IMR-90 (cell line): Measurements from ENCODE around the gene ERCC3. TPM values are rescaled to one million over a fixed set of nuclear protein-coding genes. Genes with fewer than 3 reads are reported as not detected.
"Not testable (repeated sequence)": the region's sequence is repeated elsewhere in the genome, so short reads cannot be mapped to it uniquely, and the experiment has no call there.

ENCODE experiments used
- ATAC-seq: fragments of 200-7000 bp; cut with Tn5 transposase; 2 replicates; pipeline ENCODE4 v1.9.1; 2020; ENCODE audit warnings: low read depth, mild to moderate bottlenecking, moderate library complexity
- BruUV-seq: library from RNA; stranded (reverse); fragments of 400-500 nt; replicated peaks from 2 replicates; lab custom pipeline; 2021; lab: Mats Ljungman, UMichigan
- CTCF ChIA-PET: fragments of 300-600 bp; formaldehyde crosslinking; extraction: SDS; loops from one replicate; lab custom pipeline; 2021; ENCODE audit warnings: antibody characterized with exemption; lab: Yijun Ruan, JAX
- POLR2A ChIA-PET: fragments of 300-600 bp; sonication (Branson Sonifier 250); formaldehyde crosslinking; loops from one replicate; lab custom pipeline; 2022; ENCODE audit warnings: antibody characterized with exemption; ENCODE audit not compliant: unreplicated experiment; lab: Charles Lee
- DNase-seq: peaks from one replicate; pipeline ENCODE4 v3.0.0; 2013
- H2AFZ ChIP-seq: replicated peaks from 2 replicates; pipeline ENCODE3; 2013; ENCODE audit warnings: low read length, mild to moderate bottlenecking; ENCODE audit not compliant: poor library complexity
- H2AK5ac ChIP-seq: 2 replicates; pipeline ENCODE4 v1.6.1; 2013; ENCODE audit warnings: low read depth, low read length, inconsistent platforms
- H2AK9ac ChIP-seq: replicated peaks from 2 replicates; pipeline ENCODE3; 2013; ENCODE audit warnings: mild to moderate bottlenecking, low read depth, low read length, moderate library complexity; ENCODE audit not compliant: poor library complexity
- H2BK120ac ChIP-seq: 2 replicates; pipeline ENCODE4 v1.6.1; 2013; ENCODE audit warnings: low read depth, low read length, inconsistent platforms
- H2BK15ac ChIP-seq: 3 replicates; pipeline ENCODE4 v1.6.1; 2013; ENCODE audit warnings: low read depth, low read length, inconsistent platforms
- H2BK20ac ChIP-seq: 2 replicates; pipeline ENCODE4 v1.6.1; 2013; ENCODE audit warnings: low read depth, mild to moderate bottlenecking, inconsistent platforms, low read length, moderate library complexity
- H2BK5ac ChIP-seq: 2 replicates; pipeline ENCODE4 v1.6.1; 2013; ENCODE audit warnings: mild to moderate bottlenecking, low read depth, low read length, inconsistent platforms; ENCODE audit not compliant: poor library complexity, severe bottlenecking
- H3K14ac ChIP-seq: replicated peaks from 2 replicates; pipeline ENCODE4 v1.6.1; 2013; ENCODE audit warnings: low read depth, low read length, inconsistent platforms
- H3K18ac ChIP-seq: 2 replicates; pipeline ENCODE4 v1.6.1; 2013; ENCODE audit warnings: low read depth, low read length, control low read depth
- H3K23ac ChIP-seq: 2 replicates; pipeline ENCODE4 v1.6.1; 2013; ENCODE audit warnings: low read depth, low read length, inconsistent platforms
- H3K27ac ChIP-seq: 2 replicates; pipeline ENCODE4 v1.5.1; 2013; ENCODE audit warnings: mild to moderate bottlenecking, control low read depth, low read length; ENCODE audit not compliant: insufficient read depth
- H3K27me3 ChIP-seq: 2 replicates; pipeline ENCODE4 v1.6.1; 2013; ENCODE audit warnings: low read length; ENCODE audit not compliant: control insufficient read depth, insufficient read depth
- H3K36me3 ChIP-seq: 2 replicates; pipeline ENCODE4 v1.6.1; 2013; ENCODE audit warnings: low read length, mixed read lengths; ENCODE audit not compliant: control insufficient read depth, insufficient read depth
- H3K4ac ChIP-seq: 2 replicates; pipeline ENCODE4 v1.6.1; 2013; ENCODE audit warnings: low read depth, low read length, inconsistent platforms
- H3K4me1 ChIP-seq: 2 replicates; pipeline ENCODE4 v1.6.1; 2013; ENCODE audit warnings: low read length, mixed read lengths; ENCODE audit not compliant: control insufficient read depth, insufficient read depth
- H3K4me2 ChIP-seq: 2 replicates; pipeline ENCODE4 v1.6.1; 2013; ENCODE audit warnings: low read depth, mild to moderate bottlenecking, control low read depth, low read length, moderate library complexity
- H3K4me3 ChIP-seq: 2 replicates; pipeline ENCODE4 v1.5.1; 2013; ENCODE audit warnings: low read depth, mild to moderate bottlenecking, control low read depth, low read length, moderate library complexity; ENCODE audit not compliant: insufficient read depth
- H3K56ac ChIP-seq: 2 replicates; pipeline ENCODE4 v1.6.1; 2013; ENCODE audit warnings: low read length, inconsistent platforms; ENCODE audit not compliant: insufficient read depth; ENCODE audit errors: extremely low read depth
- H3K79me1 ChIP-seq, 2 experiments: 2 replicates each; pipeline ENCODE4 v1.6.1; 2013; ENCODE audit warnings: low read length in 2 of 2, inconsistent platforms in 1 of 2, low read depth in 1 of 2
- H3K9ac ChIP-seq: 2 replicates; pipeline ENCODE4 v1.6.1; 2013; ENCODE audit warnings: low read depth, low read length, control low read depth
- H3K9me1 ChIP-seq: 2 replicates; pipeline ENCODE4 v1.6.1; 2013; ENCODE audit warnings: low read length, inconsistent platforms; ENCODE audit not compliant: insufficient read depth
- H3K9me3 ChIP-seq: 2 replicates; pipeline ENCODE4 v1.6.1; 2013; ENCODE audit warnings: low read length; ENCODE audit not compliant: control insufficient read depth, insufficient read depth
- H4K20me1 ChIP-seq: 2 replicates; pipeline ENCODE4 v1.6.1; 2013; ENCODE audit warnings: low read length, inconsistent platforms; ENCODE audit not compliant: insufficient read depth
- H4K5ac ChIP-seq: 2 replicates; pipeline ENCODE4 v1.6.1; 2013; ENCODE audit warnings: mild to moderate bottlenecking, low read depth, low read length, control low read depth
- H4K8ac ChIP-seq, 2 experiments: 2 replicates each; pipeline ENCODE4 v1.6.1; 2013; ENCODE audit warnings: low read depth in 2 of 2, low read length in 2 of 2, control low read depth in 1 of 2, inconsistent platforms in 1 of 2
- H4K91ac ChIP-seq: 2 replicates; pipeline ENCODE4 v1.6.1; 2013; ENCODE audit warnings: low read depth, low read length, inconsistent platforms; ENCODE audit not compliant: insufficient read depth
- WGBS, 2 experiments: methylation state at CpG; one replicate each; pipeline versions ENCODE4 v1.1.5 to v1.1.7; 2013; ENCODE audit warnings: missing lambda C conversion rate in 2 of 2; ENCODE audit not compliant: insufficient read length in 1 of 2; ENCODE audit errors: extremely low coverage in 2 of 2; 5-methylcytosine and 5-hydroxymethylcytosine counted together
- dilution Hi-C: fragments of 300-500 bp; cut with HindIII; formaldehyde crosslinking; loops from one replicate; pipeline ENCODE4 v1.14.3; 2018; ENCODE audit warnings: low sequenced_read_pairs; ENCODE audit not compliant: unreplicated experiment
- in situ Hi-C: fragments of 300-500 bp; cut with MboI; formaldehyde crosslinking; loops from 3 replicates; pipeline ENCODE4 v1.14.3; 2019; ENCODE audit warnings: low sequenced_read_pairs, inconsistent platforms, mixed read lengths
- intact Hi-C: fragments of 100-400 bp; cut with micrococcal nuclease; formaldehyde crosslinking; loops from 2 replicates; pipeline ENCODE4 v1.10.0; 2022
- polyA plus RNA-seq, 3 experiments: library from polyadenylated mRNA; depleted of rRNA; stranded (reverse); fragments of >200 nt; gene quantifications; 2 replicates each; pipeline ENCODE4 v1.2.3, GENCODE V29; 2012; ENCODE audit warnings: low replicate concordance in 1 of 3
- total RNA-seq: library from RNA; depleted of rRNA; stranded (reverse); fragments of >200 nt; gene quantifications from 2 replicates; pipeline ENCODE4 v1.2.3, GENCODE V29; 2012

ERCC3 gene
- total and polyA plus RNA-seq, 2 of the 4 experiments (the other 2 are of a cell fraction) = 43.2 to 52.0 TPM

GRCh38 chr2:127227264-127227660 is 66.7 kb downstream of the ERCC3 start:
- CTCF ChIA-PET = not testable (repeated sequence)

More at GRCh38 chr2:127227264-127227660, 66.7 kb downstream of the ERCC3 start:
- H4K91ac ChIP-seq, H4K5ac ChIP-seq, H2BK5ac ChIP-seq, dilution Hi-C loops, H2BK15ac ChIP-seq, H2AK9ac ChIP-seq, H3K56ac ChIP-seq, H3K4me1 ChIP-seq, H4K20me1 ChIP-seq, H3K14ac ChIP-seq, DNase-seq, BruUV-seq, H2AK5ac ChIP-seq, intact Hi-C loops, H3K4me2 ChIP-seq, POLR2A ChIA-PET, H3K9ac ChIP-seq, H2BK120ac ChIP-seq, H3K9me3 ChIP-seq, H3K23ac ChIP-seq, ATAC-seq, in situ Hi-C loops, H3K9me1 ChIP-seq, H2BK20ac ChIP-seq, H3K18ac ChIP-seq, H4K8ac ChIP-seq, H3K79me1 ChIP-seq, H3K27ac ChIP-seq, H3K36me3 ChIP-seq, H3K4ac ChIP-seq, H2AFZ ChIP-seq, H3K4me3 ChIP-seq: not testable (repeated sequence)
- no CpG with 5 or more reads among the region's 5 CpGs for WGBS, 2 experiments
- H3K27me3 ChIP-seq = peaks cover 22% of the 10 kb centered on the region
